OCI-LY7 (cell line): ENCODE data around the gene NODAL. TPM values are rescaled to one million over a fixed set of nuclear protein-coding genes. Genes with fewer than 3 reads are reported as not detected.

Experiments used
- BruUV-seq: library from RNA; stranded (reverse); fragments of 400-500 nt; replicated peaks from 2 replicates; lab custom pipeline; 2021; lab: Mats Ljungman, UMichigan
- CTCF ChIA-PET: fragments of 300-600 bp; sonication (Branson Sonifier 250); formaldehyde crosslinking; loops from one replicate; lab custom pipeline; 2022; ENCODE audit warnings: antibody characterized with exemption; ENCODE audit not compliant: unreplicated experiment; lab: Charles Lee
- POLR2A ChIA-PET: fragments of 300-600 bp; sonication (Branson Sonifier 250); formaldehyde crosslinking; loops from one replicate; lab custom pipeline; 2022; ENCODE audit warnings: antibody characterized with exemption; lab: Charles Lee
- DNase-seq: peaks from one replicate; pipeline ENCODE4 v3.0.0-alpha.2; 2015; ENCODE audit warnings: low spot score
- H2AFZ ChIP-seq: fragments of 200-600 bp; sonication (generic), shearing (Covaris generic); 2 replicates; pipeline ENCODE4 v1.6.1; 2014; ENCODE audit warnings: mild to moderate bottlenecking, antibody characterized with exemption, low read length, moderate library complexity
- H3K27ac ChIP-seq: fragments of 200-600 bp; sonication (generic); 2 replicates; pipeline ENCODE4 v1.5.1; 2014; ENCODE audit warnings: mixed run types, low read depth, mild to moderate bottlenecking, moderate library complexity, low read length, inconsistent platforms; ENCODE audit not compliant: poor library complexity, severe bottlenecking
- H3K36me3 ChIP-seq: fragments of 200-600 bp; sonication (generic); 2 replicates; pipeline ENCODE4 v1.6.1; 2014; ENCODE audit warnings: mild to moderate bottlenecking, antibody characterized with exemption, low read length, moderate library complexity, mixed read lengths; ENCODE audit not compliant: insufficient read depth
- H3K4me1 ChIP-seq: fragments of 200-600 bp; sonication (generic); 2 replicates; pipeline ENCODE4 v1.5.1; 2014; ENCODE audit warnings: mild to moderate bottlenecking, low read length; ENCODE audit not compliant: insufficient read depth, poor library complexity, severe bottlenecking
- H3K4me2 ChIP-seq: fragments of 200-600 bp; sonication (generic); 2 replicates; pipeline ENCODE4 v1.6.1; 2014; ENCODE audit warnings: mild to moderate bottlenecking, low read length
- H3K4me3 ChIP-seq: fragments of 200-600 bp; sonication (generic); 2 replicates; pipeline ENCODE4 v1.5.1; 2014; ENCODE audit warnings: mild to moderate bottlenecking, low read depth, low read length; ENCODE audit not compliant: poor library complexity, severe bottlenecking
- H3K79me2 ChIP-seq: fragments of 200-600 bp; sonication (generic); 2 replicates; pipeline ENCODE4 v1.6.1; 2016; ENCODE audit warnings: low read depth, mild to moderate bottlenecking, low read length, moderate library complexity, mixed read lengths; ENCODE audit not compliant: insufficient read depth
- H3K9me2 ChIP-seq: fragments of 200-600 bp; sonication (generic); 2 replicates; pipeline ENCODE4 v1.6.1; 2016; ENCODE audit warnings: mild to moderate bottlenecking, low read length, mixed read lengths; ENCODE audit not compliant: insufficient read depth
- H3K9me3 ChIP-seq: fragments of 200-600 bp; sonication (generic); 2 replicates; pipeline ENCODE4 v1.6.1; 2014; ENCODE audit warnings: mild to moderate bottlenecking, mixed run types, low read length, mixed read lengths
- H4K20me1 ChIP-seq: fragments of 200-600 bp; sonication (generic); 2 replicates; pipeline ENCODE4 v1.6.1; 2014; ENCODE audit warnings: mild to moderate bottlenecking, antibody characterized with exemption, low read length, moderate library complexity, mixed read lengths; ENCODE audit not compliant: insufficient read depth
- CTCF ChIP-seq: fragments of 200-600 bp; sonication (generic); conservative IDR thresholded peaks from 2 replicates; pipeline ENCODE4 v1.5.1; 2014; ENCODE audit warnings: mild to moderate bottlenecking, antibody characterized with exemption, low read length, moderate library complexity, mixed read lengths
- EZH2phosphoT487 ChIP-seq: fragments of 200-600 bp; sonication (generic); IDR thresholded peaks from 2 replicates; pipeline ENCODE4 v1.6.1; 2018; ENCODE audit warnings: low read depth, borderline replicate concordance, mild to moderate bottlenecking, mixed run types, antibody characterized with exemption, low read length, moderate library complexity, mixed read lengths
- intact Hi-C: fragments of 100-400 bp; cut with micrococcal nuclease; formaldehyde crosslinking; loops from one replicate; pipeline ENCODE4 v1.10.0; 2022; ENCODE audit not compliant: unreplicated experiment
- total RNA-seq, 2 experiments: library from RNA; depleted of rRNA in 1 of 2; stranded (reverse); fragments of >200 nt in 1 of 2; shearing (Covaris generic) in 1 of 2; gene quantifications; 2 replicates each; pipeline ENCODE4 v1.2.3, GENCODE V29; 2014 to 2022

NODAL gene
- total RNA-seq, 2 experiments from 2014 or later = not detected

GRCh38 chr10:70432101-70432500, 9.4 kb downstream of the NODAL start:
- intact Hi-C loops = no loop called here
- H3K4me3 ChIP-seq = no peak overlapping the region
- DNase-seq = no peak
- no TSS peak for BruUV-seq
- no peak overlapping the region for H2AFZ ChIP-seq
- no peak for TF ChIP-seq CTCF
- TF ChIP-seq EZH2phosphoT487 = no peak
- H3K27ac ChIP-seq = no peak overlapping the region
- CTCF ChIA-PET = no interaction called here
- H3K79me2 ChIP-seq = no peaks in the 10 kb centered on the region
- no peaks in the 10 kb centered on the region for H3K4me1 ChIP-seq
- H3K36me3 ChIP-seq = peaks cover 27% of the 10 kb centered on the region
- H3K9me3 ChIP-seq = no peaks in the 10 kb centered on the region
- no peaks in the 10 kb centered on the region for H4K20me1 ChIP-seq
- H3K4me2 ChIP-seq = no peak overlapping the region
- no peaks in the 10 kb centered on the region for H3K9me2 ChIP-seq
- POLR2A ChIA-PET = interaction anchor here (0.6 to 1.2 kb wide), 2 partner anchors 36 to 77 kb away, joined by 3 read pairs; no protein-coding TSS in a partner anchor

- Histone ChIP-seq H3K36me3 (peaks cover 38% of the 10 kb centered on the region), H3K9me3 (no peaks in the 10 kb centered on the region), H4K20me1 (no peaks in the 10 kb centered on the region), H3K4me2 (no peak overlapping the region), H3K27ac (no peak overlapping the region), H3K4me3 (no peak overlapping the region), H2AFZ (no peak overlapping the region), H3K79me2 (no peaks in the 10 kb centered on the region), H3K4me1 (no peaks in the 10 kb centered on the region), H3K9me2 (no peaks in the 10 kb centered on the region)
- peak; percentile 31; the same call in 1 of the 2 replicates for TF ChIP-seq CTCF
- TF ChIP-seq EZH2phosphoT487 = no peak
- no TSS peak for BruUV-seq
- intact Hi-C loops = no loop called here
- ChIA-PET CTCF (no interaction called here), POLR2A (interaction anchor here (0.6 to 1.2 kb wide), 4 partner anchors 78 to 1631 kb away, joined by 3 read pairs; no protein-coding TSS in a partner anchor)
- DNase-seq = no peak
These were observed 10.7 kb downstream of the NODAL start for GRCh38 chr10:70430493-70431445.

GRCh38 chr10:70426823-70427222, 14.7 kb downstream of the NODAL start:
- DNase-seq = no peak
- Histone ChIP-seq H3K79me2 (no peaks in the 10 kb centered on the region), H3K9me2 (no peaks in the 10 kb centered on the region), H3K4me3 (no peak overlapping the region), H4K20me1 (no peaks in the 10 kb centered on the region), H3K4me2 (no peak overlapping the region), H2AFZ (no peak overlapping the region), H3K9me3 (no peaks in the 10 kb centered on the region), H3K36me3 (peaks cover 78% of the 10 kb centered on the region), H3K4me1 (no peaks in the 10 kb centered on the region), H3K27ac (no peak overlapping the region)
- CTCF ChIA-PET = no interaction called here
- POLR2A ChIA-PET = no interaction called here
- BruUV-seq = no TSS peak
- no peak for TF ChIP-seq CTCF
- TF ChIP-seq EZH2phosphoT487 = no peak
- intact Hi-C loops = no loop called here
